Neural progenitor cell (in vitro differentiated cells): ENCODE results near the gene ZBTB7B.

Experiments
- EZH2phosphoT487 ChIP-seq: fragments of 200-600 bp; sonication (generic); IDR thresholded peaks from 2 replicates; pipeline ENCODE4 v1.6.1; 2017; ENCODE audit warnings: antibody characterized with exemption
- TF ChIP-seq, protein P1 (sequence below): fragments of 200-600 bp; sonication (generic); IDR thresholded peaks from 2 replicates; pipeline ENCODE4 v1.5.1; 2017; ENCODE audit warnings: antibody characterized with exemption, mild to moderate bottlenecking

DNA sequence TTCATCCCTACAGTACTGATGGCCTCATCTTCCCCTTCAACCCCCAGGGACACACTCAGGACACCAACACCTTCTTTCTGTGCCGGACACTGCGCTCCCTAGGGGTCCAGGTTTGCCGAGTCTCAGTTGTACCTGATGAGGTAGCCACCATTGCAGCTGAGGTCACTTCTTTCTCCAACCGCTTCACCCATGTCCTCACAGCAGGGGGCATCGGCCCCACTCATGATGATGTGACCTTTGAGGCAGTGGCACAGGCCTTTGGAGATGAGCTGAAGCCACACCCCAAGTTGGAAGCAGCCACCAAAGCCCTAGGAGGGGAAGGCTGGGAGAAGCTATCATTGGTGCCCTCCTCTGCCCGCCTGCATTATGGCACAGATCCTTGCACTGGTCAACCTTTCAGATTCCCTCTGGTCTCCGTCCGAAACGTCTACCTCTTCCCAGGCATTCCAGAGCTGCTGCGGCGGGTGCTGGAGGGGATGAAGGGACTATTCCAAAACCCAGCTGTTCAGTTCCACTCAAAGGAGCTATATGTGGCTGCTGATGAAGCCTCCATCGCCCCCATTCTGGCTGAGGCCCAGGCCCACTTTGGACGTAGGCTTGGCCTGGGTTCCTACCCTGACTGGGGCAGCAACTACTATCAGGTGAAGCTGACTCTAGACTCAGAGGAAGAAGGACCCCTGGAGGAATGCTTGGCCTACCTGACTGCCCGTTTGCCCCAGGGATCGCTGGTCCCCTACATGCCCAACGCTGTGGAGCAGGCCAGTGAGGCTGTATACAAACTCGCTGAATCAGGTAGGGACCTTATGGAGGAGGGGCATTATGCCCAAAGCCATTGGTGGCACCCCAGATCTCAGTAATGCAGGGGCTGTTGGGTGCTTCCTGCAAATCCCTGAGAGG lies 14.3 kb upstream of the ZBTB7B start:
- TF ChIP-seq, protein P1, sequence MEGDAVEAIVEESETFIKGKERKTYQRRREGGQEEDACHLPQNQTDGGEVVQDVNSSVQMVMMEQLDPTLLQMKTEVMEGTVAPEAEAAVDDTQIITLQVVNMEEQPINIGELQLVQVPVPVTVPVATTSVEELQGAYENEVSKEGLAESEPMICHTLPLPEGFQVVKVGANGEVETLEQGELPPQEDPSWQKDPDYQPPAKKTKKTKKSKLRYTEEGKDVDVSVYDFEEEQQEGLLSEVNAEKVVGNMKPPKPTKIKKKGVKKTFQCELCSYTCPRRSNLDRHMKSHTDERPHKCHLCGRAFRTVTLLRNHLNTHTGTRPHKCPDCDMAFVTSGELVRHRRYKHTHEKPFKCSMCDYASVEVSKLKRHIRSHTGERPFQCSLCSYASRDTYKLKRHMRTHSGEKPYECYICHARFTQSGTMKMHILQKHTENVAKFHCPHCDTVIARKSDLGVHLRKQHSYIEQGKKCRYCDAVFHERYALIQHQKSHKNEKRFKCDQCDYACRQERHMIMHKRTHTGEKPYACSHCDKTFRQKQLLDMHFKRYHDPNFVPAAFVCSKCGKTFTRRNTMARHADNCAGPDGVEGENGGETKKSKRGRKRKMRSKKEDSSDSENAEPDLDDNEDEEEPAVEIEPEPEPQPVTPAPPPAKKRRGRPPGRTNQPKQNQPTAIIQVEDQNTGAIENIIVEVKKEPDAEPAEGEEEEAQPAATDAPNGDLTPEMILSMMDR = no peak
- TF ChIP-seq EZH2phosphoT487 = no peak
